Endothelial cell of umbilical vein (primary cell): ENCODE measurements around the gene PNMA8A.

Experiments
- GATA2 ChIP-seq: IDR thresholded peaks from 2 replicates; pipeline ENCODE4 v1.7.0; 2011; ENCODE audit warnings: low read depth, mild to moderate bottlenecking, moderate library complexity, mixed read lengths, low read length; ENCODE audit not compliant: insufficient read length, insufficient read depth
- JUN ChIP-seq: IDR thresholded peaks from 2 replicates; pipeline ENCODE4 v1.6.1; 2011; ENCODE audit warnings: borderline replicate concordance, low read depth; ENCODE audit not compliant: insufficient read length, insufficient read depth

DNA sequence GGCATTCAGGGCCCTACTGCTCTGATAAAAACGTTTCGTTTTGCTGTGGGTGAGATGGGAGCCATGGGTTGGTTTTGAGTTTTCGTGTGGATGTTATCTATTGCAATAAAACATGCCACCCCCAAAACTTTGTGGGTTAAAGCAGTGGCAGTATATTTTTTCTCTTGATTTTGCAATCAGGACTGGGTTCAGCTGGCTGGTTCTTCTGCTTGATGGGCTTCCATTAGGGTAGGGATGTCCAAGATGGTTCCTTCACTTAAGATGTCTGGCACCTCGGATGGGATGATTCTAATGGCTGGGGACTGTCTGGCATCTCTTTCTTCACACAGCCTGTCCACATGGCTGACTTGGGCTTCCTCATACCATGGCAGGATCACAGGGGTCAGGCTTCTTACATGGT is 39.9 kb upstream of the PNMA8A start:
- TF ChIP-seq GATA2 (no peak), JUN (no peak)
